Spleen (tissue), 11 donors: Measurements from ENCODE around the gene NEAT1. TPM values are rescaled to one million over a fixed set of nuclear protein-coding genes. Genes with fewer than 3 reads are reported as not detected.

Source experiments
- DNase-seq: peaks from one replicate; pipeline ENCODE4 v3.0.0-alpha.2; 2020
- H3K27ac ChIP-seq, 8 donors: fragments of 200-600 bp; sonication (generic) in 7 of 8; 1 replicate in 4 of 8; 2 replicates in 4 of 8; pipeline versions ENCODE4 v1.5.0 to v1.8.0; 2016 to 2021; ENCODE audit warnings: inconsistent platforms in 4 of 8, mild to moderate bottlenecking in 4 of 8, moderate library complexity in 1 of 8
- H3K27me3 ChIP-seq, 7 donors: fragments of 200-600 bp; sonication (generic) in 6 of 7; replicated peaks in 1 of 7; 1 replicate in 4 of 7; 2 replicates in 3 of 7; pipeline versions ENCODE4 v1.5.0 to v1.8.0; 2016 to 2021; ENCODE audit warnings: inconsistent platforms in 3 of 7, mild to moderate bottlenecking in 1 of 7
- H3K36me3 ChIP-seq, 6 donors: fragments of 200-600 bp; sonication (generic) in 5 of 6; 1 replicate in 4 of 6; 2 replicates in 2 of 6; pipeline versions ENCODE4 v1.5.0 to v1.8.0; 2016 to 2021; ENCODE audit warnings: inconsistent platforms in 2 of 6
- H3K4me1 ChIP-seq, 6 donors: fragments of 200-600 bp; sonication (generic) in 5 of 6; 1 replicate in 3 of 6; 2 replicates in 3 of 6; pipeline versions ENCODE4 v1.5.0 to v1.8.0; 2016 to 2021; ENCODE audit warnings: inconsistent platforms in 3 of 6
- H3K4me3 ChIP-seq, 8 donors: fragments of 200-600 bp; sonication (generic) in 7 of 8; 1 replicate in 4 of 8; 2 replicates in 4 of 8; pipeline versions ENCODE4 v1.5.0 to v1.8.0; 2016 to 2021; ENCODE audit warnings: inconsistent platforms in 4 of 8, mild to moderate bottlenecking in 4 of 8, moderate library complexity in 2 of 8
- H3K9me3 ChIP-seq, 8 donors: fragments of 200-600 bp; sonication (generic) in 7 of 8; 1 replicate in 4 of 8; 2 replicates in 4 of 8; pipeline versions ENCODE4 v1.5.0 to v1.8.0; 2016 to 2021; ENCODE audit warnings: inconsistent platforms in 4 of 8
- POLR2A ChIP-seq, 3 donors: fragments of 450-650 bp; IDR thresholded peaks; one replicate each; pipeline ENCODE4 v1.5.1; 2017; ENCODE audit warnings: antibody characterized with exemption in 3 of 3, mild to moderate bottlenecking in 1 of 3
- POLR2AphosphoS5 ChIP-seq, 3 donors: sonication (generic); formaldehyde crosslinking; IDR thresholded peaks; one replicate each; pipeline ENCODE4 v1.5.1; 2017; ENCODE audit warnings: antibody characterized with exemption in 3 of 3
- whole genome bisulfite sequencing, 5 donors: extraction: QIAGEN DNeasy Blood & Tissue Kit in 3 of 5; methylation state at CpG; one replicate each; pipeline versions ENCODE4 v1.1.5 to v1.1.7; 2013 to 2018; 5-methylcytosine and 5-hydroxymethylcytosine counted together
- intact Hi-C: fragments of 100-400 bp; cut with DNase I; formaldehyde crosslinking; loops from one replicate; pipeline ENCODE4 v1.15.0; 2023; ENCODE audit warnings: low total_unique reads
- polyA plus RNA-seq, 3 donors: library from polyadenylated mRNA; stranded (reverse); fragments of 200-250 nt; gene quantifications; one replicate each; pipeline ENCODE4 v1.2.1, GENCODE V29; 2013
- total RNA-seq, 7 donors: library from RNA; depleted of rRNA in 3 of 7; stranded (reverse); fragments of >200 nt in 3 of 7; fragmentation: NEBNext Ultra II Directional in 4 of 7; extraction: Animal tissue kit (Norgen Biotek cat#: 25700) in 4 of 7; gene quantifications; one replicate each; pipeline versions ENCODE4 v1.1.0 to v1.2.1, GENCODE V29; 2016 to 2021
- TF ChIP-seq, protein P1 (sequence below), 11 experiments: fragments of 200-600 bp in 7 of 11; fragments of 450-650 bp in 4 of 11; sonication (generic) in 4 of 11; IDR thresholded peaks in 8 of 11; conservative IDR thresholded peaks in 3 of 11; 1 replicate in 7 of 11; 2 replicates in 4 of 11; pipeline versions ENCODE4 v1.4.0 to v1.8.0; 2016 to 2021; ENCODE audit warnings: antibody characterized with exemption in 11 of 11, inconsistent platforms in 4 of 11, mild to moderate bottlenecking in 1 of 11
- donor health status: healthy with polysubstance abuse.
- donor health status: DM: no; HTN: no; CAD: no; lungs with moderate emphysema.
- donor health status: DM: no; HTN: no; CAD: no.
- donor health status: Bipolar disorder and iron deficiency.
- donor health status: healthy.
- donor health status: DM: no; HTN: no; CAD: no.
- donor health status: DM: yes; HTN: yes; CAD: no.

Gene NEAT1
- total and polyA plus RNA-seq, 10 donors, result 266 to 1,804 (median 874) TPM

DNA sequence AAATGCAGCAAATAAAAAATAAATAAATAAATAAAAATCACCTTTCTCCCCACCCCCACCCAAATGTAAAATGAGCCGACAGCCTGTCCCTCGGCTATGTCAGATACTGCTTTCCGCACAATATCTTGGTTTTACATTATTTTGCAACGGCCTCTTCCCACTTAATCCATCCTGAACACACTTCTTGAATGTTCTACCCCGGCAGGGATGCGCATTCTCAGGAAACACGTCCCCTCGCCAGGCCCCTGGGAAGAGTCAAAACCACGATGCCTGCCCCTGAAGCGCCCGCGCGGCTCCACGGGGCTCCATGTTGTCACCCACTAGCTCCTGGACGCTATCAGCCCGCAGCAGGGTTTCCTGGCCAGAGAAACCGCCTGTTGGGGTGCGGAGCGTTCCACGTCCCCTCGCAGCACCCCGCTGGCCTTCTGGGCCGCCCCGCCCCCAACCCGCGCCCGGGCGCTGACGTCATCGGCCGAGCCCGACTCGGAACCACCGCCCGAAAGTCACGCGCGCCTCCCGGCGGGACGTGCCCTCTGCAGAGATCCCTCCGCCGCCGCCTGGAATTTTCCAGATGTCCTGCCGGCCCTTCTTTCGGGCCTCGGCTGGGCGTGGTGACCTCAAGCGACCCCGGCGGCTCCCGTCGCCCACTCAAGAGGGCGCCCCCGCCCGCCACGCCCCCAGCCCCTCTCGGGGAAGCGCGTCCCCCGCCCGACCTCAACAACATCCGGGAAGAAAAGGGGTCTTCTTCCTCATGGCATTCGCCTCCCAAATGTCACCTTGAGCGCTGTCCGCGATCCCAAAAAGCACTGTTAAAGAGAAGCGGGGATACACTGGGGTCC is 585 bp upstream of the NEAT1 start:
- peak; percentile 75 to 98 (median 95) for TF ChIP-seq POLR2AphosphoS5 (IDR thresholded peaks at IDR 0.05)
- peak; percentile 50 to 62 (median 62) for TF ChIP-seq POLR2A (IDR thresholded peaks at IDR 0.05)
- TF ChIP-seq, protein P1, sequence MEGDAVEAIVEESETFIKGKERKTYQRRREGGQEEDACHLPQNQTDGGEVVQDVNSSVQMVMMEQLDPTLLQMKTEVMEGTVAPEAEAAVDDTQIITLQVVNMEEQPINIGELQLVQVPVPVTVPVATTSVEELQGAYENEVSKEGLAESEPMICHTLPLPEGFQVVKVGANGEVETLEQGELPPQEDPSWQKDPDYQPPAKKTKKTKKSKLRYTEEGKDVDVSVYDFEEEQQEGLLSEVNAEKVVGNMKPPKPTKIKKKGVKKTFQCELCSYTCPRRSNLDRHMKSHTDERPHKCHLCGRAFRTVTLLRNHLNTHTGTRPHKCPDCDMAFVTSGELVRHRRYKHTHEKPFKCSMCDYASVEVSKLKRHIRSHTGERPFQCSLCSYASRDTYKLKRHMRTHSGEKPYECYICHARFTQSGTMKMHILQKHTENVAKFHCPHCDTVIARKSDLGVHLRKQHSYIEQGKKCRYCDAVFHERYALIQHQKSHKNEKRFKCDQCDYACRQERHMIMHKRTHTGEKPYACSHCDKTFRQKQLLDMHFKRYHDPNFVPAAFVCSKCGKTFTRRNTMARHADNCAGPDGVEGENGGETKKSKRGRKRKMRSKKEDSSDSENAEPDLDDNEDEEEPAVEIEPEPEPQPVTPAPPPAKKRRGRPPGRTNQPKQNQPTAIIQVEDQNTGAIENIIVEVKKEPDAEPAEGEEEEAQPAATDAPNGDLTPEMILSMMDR (IDR thresholded peaks at IDR 0.05 in 8 of 11, conservative IDR thresholded peaks at IDR 0.05 in 3 of 11), result peak in 2 of 11 experiments; percentile 27 to 29
- Histone ChIP-seq H3K4me1 (peaks cover 32 to 65% (median 57%) of the 10 kb centered on the region in 6 donors), H3K4me3 (peak overlapping the region; percentile 66 to 96 (median 83)), H3K9me3 (no peaks in the 10 kb centered on the region), H3K27ac (peak overlapping the region; percentile 92 to 100 (median 98)), H3K27me3 (no peaks in the 10 kb centered on the region), H3K36me3 (peaks cover 0 to 35% (median 1%) of the 10 kb centered on the region in 6 donors)
- DNase-seq, result peak; percentile 99
- intact Hi-C loops, result no loop called here
- WGBS, 5 donors, result 0 to 2% (median 1%) methylated on average over 25 to 68 of the region's 68 CpGs

DNA sequence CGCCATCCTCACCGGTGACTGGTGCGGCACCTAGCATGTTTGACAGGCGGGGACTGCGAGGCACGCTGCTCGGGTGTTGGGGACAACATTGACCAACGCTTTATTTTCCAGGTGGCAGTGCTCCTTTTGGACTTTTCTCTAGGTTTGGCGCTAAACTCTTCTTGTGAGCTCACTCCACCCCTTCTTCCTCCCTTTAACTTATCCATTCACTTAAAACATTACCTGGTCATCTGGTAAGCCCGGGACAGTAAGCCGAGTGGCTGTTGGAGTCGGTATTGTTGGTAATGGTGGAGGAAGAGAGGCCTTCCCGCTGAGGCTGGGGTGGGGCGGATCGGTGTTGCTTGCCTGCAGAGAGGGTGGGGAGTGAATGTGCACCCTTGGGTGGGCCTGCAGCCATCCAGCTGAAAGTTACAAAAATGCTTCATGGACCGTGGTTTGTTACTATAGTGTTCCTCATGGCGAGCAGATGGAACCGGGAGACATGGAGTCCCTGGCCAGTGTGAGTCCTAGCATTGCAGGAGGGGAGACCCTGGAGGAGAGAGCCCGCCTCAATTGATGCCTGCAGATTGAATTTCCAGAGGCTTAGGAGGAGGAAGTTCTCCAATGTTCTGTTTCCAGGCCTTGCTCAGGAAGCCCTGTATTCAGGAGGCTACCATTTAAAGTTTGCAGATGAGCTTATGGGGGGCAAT is 1.1 kb downstream of the NEAT1 start:
- WGBS, 5 donors, result 0 to 14% (median 1%) methylated on average over 18 to 19 of the region's 19 CpGs
- Histone ChIP-seq H3K36me3 (peaks cover 0 to 48% (median 4%) of the 10 kb centered on the region in 6 donors), H3K27me3 (no peaks in the 10 kb centered on the region), H3K27ac (peak overlapping the region; percentile 92 to 100 (median 98)), H3K4me1 (peaks cover 36 to 65% (median 57%) of the 10 kb centered on the region in 6 donors), H3K9me3 (no peaks in the 10 kb centered on the region), H3K4me3 (peak overlapping the region; percentile 66 to 96 (median 83))
- peak; percentile 84 for DNase-seq
- TF ChIP-seq, protein P1 (IDR thresholded peaks at IDR 0.05 in 8 of 11, conservative IDR thresholded peaks at IDR 0.05 in 3 of 11), result no peak
- TF ChIP-seq POLR2AphosphoS5 (IDR thresholded peaks at IDR 0.05), result peak in 2 of 3 donors; percentile 75 to 79
- TF ChIP-seq POLR2A (IDR thresholded peaks at IDR 0.05), result peak in 1 of 3 donors; percentile 5
- intact Hi-C loops, result no loop called here

DNA sequence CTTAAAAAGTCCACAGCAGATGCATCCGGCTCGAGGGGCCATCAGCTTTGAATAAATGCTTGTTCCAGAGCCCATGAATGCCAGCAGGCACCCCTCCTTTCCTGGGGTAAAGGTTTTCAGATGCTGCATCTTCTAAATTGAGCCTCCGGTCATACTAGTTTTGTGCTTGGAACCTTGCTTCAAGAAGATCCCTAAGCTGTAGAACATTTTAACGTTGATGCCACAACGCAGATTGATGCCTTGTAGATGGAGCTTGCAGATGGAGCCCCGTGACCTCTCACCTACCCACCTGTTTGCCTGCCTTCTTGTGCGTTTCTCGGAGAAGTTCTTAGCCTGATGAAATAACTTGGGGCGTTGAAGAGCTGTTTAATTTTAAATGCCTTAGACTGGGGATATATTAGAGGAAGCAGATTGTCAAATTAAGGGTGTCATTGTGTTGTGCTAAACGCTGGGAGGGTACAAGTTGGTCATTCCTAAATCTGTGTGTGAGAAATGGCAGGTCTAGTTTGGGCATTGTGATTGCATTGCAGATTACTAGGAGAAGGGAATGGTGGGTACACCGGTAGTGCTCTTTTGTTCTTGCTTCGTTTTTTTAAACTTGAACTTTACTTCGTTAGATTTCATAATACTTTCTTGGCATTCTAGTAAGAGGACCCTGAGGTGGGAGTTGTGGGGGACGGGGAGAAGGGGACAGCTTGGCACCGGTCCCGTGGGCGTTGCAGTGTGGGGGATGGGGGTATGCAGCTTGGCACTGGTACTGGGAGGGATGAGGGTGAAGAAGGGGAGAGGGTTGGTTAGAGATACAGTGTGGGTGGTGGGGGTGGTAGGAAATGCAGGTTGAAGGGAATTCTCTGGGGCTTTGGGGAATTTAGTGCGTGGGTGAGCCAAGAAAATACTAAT is 1.9 kb downstream of the NEAT1 start:
- Histone ChIP-seq H3K27me3 (no peaks in the 10 kb centered on the region), H3K36me3 (peaks cover 0 to 48% (median 4%) of the 10 kb centered on the region in 6 donors), H3K4me3 (peak overlapping the region; percentile 66 to 96 (median 83)), H3K4me1 (peaks cover 37 to 65% (median 57%) of the 10 kb centered on the region in 6 donors), H3K27ac (peak overlapping the region; percentile 92 to 100 (median 98)), H3K9me3 (no peaks in the 10 kb centered on the region)
- peak; percentile 87 for DNase-seq
- intact Hi-C loops, result no loop called here
- TF ChIP-seq, protein P1 (IDR thresholded peaks at IDR 0.05 in 8 of 11, conservative IDR thresholded peaks at IDR 0.05 in 3 of 11), result no peak
- TF ChIP-seq POLR2A (IDR thresholded peaks at IDR 0.05), result peak in 1 of 3 donors; percentile 23
- peak; percentile 37 to 81 (median 70) for TF ChIP-seq POLR2AphosphoS5 (IDR thresholded peaks at IDR 0.05)
- 1 to 2% (median 1%) methylated on average over 18 of the region's 18 CpGs for WGBS, 5 donors
